ENCODE measurements around the gene RBP5.

Gene RBP5

DNA sequence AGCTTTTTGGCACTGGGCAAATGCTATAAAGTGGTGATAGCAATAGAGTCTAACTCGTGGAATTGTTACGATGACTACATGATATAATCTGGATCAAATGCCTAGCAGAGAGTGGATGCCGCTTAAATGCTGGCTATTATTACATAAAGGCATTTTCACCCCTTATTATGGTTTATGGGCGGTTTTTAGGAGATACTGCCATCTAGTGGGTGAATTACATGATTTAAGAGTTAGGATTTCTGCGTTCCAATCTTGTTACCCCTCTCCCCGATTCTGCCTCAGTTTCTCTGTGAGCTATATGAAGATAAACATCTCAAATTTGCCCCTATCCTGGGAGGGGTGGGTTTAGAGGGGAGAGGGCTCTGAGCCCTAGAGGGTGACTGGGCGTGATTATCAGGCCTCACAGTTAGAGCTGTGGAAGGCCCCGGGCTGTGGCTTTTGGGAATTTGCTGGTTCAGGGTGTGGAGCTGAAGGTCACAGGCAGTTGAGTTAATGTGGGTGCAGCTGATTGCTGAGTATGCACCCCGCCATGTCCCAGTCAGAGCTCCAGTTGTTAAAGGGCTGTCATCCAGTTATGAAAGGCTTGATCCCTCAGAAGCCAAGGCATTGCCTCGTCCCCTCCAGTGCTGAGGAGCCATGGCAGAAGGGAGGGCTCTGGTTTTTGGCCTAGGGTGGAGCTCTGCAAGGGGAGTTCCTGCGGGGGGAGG is 15.9 kb upstream of the RBP5 start:
- DNase-seq = no peak

DNA sequence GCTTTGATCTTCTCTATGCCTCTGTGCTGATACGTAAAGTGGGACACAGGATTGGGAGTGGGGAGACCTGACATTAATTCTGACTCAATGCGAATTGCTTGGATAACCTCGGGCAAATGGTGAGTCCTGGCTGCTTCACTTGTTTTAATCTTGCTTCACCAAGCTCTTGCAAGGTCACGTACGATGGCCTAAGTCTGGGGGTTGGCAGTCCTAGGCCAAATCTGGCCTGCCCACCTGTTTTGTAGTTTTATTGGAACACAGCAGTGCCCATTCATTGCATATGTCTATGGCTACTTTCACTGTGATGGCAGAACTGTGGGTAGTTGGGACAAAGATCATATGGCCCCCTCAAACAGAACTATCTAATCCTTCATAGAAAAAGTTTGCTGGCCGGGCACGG is 14.9 kb upstream of the RBP5 start:
- DNase-seq = no peak

- DNase-seq = no peak
Observed at GRCh38 chr12:7142809-7143465, 14.2 kb upstream of the RBP5 start.

GRCh38 chr12:7142056-7142644 is 13.5 kb upstream of the RBP5 start:
- peak; percentile 57 for DNase-seq

GRCh38 chr12:7141351-7142005 is 12.8 kb upstream of the RBP5 start:
- DNase-seq = no peak

- no peak for DNase-seq
Observed at GRCh38 chr12:7139200-7139599, 10.5 kb upstream of the RBP5 start.

GRCh38 chr12:7137908-7138307 is 9.2 kb upstream of the RBP5 start:
- DNase-seq = no peak

- DNase-seq = no peak
Observed at GRCh38 chr12:7136676-7137075, 8.0 kb upstream of the RBP5 start.

DNA sequence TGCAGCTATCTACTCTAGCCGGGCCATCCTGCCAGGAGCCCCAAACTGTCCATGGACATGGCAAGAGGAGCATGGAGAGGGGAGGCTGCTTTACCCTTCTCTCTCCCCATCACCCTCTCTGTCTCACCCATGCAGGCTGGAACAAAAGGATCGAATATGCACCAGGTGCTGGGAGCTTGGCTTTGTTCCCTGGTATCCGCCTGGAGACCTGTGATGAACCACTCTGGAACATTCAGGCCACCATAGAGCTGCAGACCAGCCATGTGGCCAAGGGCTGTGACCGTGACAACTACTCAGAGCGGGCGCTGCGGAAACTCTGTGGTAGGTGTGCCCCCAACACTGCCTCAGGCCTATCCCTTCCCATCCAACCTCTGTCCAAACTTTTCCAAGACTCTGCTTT is 7.4 kb upstream of the RBP5 start:
- no peak for DNase-seq

GRCh38 chr12:7134396-7135166 is 5.9 kb upstream of the RBP5 start:
- no peak for DNase-seq

DNA sequence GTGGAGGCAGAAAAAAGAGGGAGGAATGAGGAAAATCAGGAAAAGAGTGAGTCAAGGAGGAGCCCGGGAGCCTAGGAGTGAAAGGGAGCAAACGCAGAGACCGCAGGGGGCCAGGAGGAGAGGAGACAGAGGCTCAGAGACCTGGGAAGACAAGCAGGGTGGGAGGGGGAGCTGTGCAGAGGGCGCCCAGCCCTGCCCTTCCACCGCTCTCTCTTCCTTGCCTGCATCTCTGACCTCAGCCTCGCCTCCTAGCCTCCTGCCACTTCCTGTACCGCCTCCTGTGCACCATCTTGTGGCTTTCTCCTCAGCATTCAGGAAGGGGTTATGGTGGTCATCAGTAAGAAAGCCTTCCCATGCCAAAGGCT is 2.8 kb upstream of the RBP5 start:
- peak; percentile 18 for DNase-seq

DNA sequence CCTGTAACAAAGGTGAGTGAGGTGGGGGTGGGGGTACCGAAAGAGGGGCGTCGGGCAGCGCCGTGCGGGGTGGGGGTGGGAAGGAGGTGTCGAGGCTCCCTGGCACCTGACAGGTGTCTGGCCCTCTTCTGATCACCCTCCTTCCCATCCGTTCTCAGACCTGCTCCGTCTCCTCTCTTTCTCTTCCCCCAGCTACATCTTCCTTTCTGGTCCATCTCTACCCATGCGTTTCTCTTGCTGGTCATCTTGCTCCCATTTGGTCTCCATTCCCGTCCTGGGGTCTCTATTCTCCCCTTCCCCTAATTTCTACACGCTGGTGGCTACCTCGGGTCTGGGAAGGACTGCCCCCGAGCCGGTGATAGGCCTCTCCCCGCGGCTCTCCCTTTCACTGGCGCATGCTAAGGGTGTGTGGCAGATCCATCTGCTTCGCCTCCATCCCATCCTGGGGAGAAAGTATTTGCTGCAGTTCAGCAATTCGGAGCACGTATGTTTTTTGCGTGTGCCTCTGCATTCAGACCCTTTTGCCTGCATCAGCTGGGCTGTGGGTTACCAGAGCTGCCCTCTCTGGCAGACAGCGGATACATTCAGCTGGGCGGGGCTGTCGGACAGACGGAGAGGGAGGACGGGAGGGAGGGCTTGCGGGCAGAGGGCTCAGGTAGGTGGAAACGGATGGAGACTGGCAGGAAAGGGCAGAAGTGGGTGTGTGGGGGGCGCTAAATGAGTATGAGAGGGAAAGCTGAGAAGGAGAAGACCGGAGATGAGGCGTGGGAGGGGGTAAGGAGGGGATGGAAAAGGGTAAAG is 2.2 kb upstream of the RBP5 start:
- peak; percentile 44 for DNase-seq

- DNase-seq = peak; percentile 82
Observed at GRCh38 chr12:7129872-7130691, 1.4 kb upstream of the RBP5 start, which contains the start of gene CLSTN3. CLSTN3 (plus strand) TSS chr12:7130371; CDS start chr12:7130649, 278 bp downstream.

DNA sequence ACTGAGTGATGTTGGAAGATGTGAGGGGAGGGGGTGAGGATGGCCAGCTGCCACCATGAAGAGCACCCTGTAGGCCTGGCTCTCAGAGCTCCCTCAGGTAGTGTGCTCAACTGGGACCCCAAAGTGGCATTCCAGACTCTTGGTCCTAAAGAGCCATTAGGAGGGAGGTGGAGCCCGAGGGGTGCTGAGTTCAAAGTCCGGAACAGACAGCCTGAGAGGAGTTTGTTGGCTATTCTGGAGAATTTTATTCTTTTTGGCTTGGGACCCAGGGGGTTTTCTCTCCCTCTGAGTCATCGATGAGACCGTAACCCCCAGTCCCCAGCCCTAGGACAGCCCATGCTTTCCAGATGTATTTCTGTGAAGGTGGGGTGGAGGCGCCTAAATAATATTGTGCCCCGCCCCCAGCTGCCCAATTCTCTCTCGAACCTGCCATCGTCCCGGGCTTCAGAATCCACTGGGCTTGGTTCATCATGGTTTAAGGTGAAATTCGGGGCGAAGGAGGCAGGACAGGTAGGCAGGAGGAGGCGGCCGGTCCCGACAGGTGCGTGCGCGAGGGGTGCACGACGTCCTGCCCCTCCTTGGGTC is 690 bp upstream of the RBP5 start:
- DNase-seq = no peak

DNA sequence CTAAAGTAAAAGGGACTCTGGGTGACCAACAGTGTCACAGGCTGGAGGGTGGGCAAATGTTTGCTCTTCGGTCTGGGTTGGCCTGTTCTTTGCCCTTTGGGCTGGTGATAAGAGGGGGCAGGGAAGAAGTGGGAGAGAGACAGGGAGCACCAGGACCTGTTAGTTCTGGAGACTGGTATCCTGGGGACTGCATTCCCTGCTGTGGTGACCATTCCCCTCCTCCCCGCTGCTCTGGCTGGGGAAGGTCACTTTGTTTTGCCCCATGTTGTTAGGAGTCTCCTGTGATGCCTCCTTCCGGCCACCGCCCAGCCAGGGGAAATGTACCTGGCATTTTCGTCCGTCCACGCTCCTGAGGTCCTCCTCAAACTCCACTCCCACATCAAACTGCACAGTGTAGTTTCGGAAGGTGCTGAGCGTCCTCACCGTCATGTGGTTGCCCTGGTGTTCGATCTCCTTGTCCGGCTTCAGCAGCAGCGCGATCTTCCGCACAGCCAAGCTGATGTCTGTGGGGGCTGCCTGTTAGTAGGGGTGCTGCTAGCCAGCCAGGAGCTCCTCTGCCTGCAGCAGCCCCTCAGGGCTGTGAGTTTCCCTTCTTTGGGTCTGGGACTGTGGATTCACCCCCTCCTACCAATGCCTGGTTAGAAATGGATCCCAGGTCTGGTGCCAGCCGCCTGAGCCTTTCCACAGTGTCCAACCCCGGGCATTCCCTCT is 618 bp downstream of the RBP5 start:
- no peak for DNase-seq

DNA sequence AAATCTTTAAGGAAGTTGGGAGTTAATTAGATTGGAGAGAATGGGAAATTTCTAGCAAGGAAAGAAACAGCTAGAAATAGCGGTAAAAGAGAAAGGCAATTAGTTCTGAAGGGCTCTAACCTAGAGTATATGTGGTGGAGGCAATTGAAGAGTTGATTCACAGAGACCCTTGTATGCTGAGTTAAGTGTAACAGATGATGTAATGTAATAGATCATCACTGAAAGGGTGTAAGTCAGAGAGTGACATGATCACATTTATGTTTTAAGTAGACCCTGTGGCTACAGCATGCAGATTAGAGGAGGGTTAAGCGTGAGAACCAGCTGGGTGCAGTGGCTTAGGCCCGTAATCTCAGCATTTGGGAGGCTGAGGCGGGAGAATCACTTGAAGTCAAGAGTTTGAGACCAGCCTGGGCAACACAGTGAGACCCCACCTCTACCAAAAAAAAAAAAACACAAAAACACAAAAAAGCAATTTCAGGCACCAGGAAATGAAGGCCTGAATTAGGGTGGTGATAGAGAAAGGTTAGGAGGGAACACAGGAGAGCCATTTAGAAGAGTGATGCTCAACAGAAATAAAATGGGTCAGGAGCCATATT is 3.0 kb downstream of the RBP5 start:
- DNase-seq = no peak

DNA sequence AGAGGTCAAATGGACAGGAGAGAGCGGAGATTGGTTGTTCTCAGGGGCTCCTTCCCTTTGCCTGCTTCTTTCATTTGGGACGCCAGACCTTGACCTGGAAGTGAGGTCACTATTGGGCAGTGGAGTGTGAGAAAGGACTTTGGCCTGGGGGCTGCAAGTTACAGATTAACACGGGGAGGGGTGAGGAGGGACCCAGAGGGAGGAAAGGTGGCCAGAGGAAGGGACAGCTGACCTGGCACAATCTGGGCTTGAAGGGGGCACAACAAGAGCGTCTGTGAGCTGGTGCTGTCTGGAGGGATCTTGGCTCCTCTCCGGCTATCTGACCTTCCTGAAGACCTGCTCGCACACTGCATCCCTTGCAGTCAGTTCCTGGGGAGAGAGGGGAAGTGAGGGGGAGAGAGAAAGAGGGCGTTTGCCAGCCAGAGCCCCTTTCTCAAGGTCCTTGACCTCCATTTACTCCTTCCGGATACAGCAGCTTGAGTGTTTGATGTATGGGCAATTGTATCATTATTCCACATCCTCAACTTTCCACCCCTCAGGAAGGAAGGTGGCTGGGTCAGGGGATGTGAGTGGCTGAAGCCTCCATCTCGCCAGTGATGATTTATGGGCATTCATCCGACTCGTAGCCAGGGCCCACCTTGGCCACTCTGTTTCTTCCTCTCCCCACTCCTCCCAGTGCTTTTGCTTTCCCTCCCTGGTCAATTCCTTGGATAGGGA is 4.7 kb downstream of the RBP5 start:
- no peak for DNase-seq

DNA sequence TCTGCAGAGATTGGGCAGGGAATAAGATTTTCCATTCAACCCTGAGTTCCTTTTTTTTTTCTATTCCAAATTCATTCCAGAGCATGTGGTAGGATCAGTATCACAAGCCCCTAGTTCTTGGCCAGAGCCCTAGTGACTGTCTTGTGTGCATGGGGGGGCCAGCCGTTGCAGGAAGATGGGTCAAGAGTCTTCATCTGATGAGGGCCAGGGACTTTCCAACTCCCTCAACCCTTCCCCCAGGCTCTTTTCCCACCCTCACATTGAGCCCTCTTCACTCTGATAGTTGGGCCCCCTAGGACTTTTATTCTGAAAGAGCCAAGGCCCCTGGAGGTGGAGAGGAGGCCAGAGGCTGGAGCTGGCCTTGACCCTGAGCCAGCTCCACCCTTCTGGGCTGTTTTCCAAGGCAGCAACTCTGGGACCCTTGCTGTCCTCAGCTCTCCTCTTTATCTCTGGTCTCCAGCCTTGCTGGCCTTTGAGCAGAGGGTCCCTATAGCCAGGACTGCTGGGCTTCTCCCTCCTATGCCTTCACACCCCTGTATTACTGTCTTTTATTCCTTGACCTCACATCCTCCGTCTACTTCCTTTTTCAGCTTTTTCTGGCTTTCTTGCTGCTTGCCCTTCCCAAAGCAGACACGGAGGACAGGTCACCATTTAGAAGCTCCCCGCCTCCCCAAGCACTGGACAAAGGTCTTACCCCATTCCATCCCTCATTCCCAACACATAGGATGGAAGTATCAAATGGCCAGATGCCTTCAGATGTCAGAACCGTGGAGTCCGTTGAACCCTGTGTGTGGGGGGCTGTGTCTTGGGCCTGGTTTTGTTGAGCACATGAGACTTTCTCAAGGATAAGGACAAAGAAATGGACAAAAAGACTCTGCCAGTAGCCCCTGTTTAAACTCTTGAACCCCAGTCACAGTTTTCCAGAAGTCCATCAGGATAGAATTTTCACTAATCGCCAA is 5.6 kb downstream of the RBP5 start:
- no peak for DNase-seq
